ENCODE results near the gene FBXL12.
"Not testable (repeated sequence)": the region's sequence is repeated elsewhere in the genome, so short reads cannot be mapped to it uniquely, and the experiment has no call there.

The FBXL12 gene

GRCh38 chr19:9791073-9791367 lies 27.9 kb downstream of the FBXL12 start:
- not testable (repeated sequence) for DNase-seq

- not testable (repeated sequence) for DNase-seq
These were observed 29.3 kb downstream of the FBXL12 start for GRCh38 chr19:9789579-9789978.

- DNase-seq: no peak
These were observed 29.8 kb downstream of the FBXL12 start for GRCh38 chr19:9789066-9789465.

DNA sequence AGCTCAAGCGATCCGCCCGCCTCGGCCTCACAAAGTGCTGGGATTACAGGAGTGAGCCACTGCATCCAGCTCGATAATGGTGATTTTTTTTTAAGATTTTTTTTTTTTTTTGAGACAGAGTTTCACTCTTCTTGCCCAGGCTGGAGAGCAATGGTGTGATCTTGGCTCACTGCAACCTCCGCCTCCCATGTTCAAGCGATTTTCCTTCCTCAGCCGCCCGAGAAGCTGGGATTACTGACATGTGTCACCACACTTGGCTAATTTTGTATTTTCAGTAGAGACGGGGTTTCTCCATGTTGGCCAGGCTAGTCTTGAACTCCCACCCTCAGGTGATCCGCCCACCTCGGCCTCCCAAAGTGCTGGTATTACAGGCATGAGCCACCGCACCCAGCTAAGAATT lies 30.3 kb downstream of the FBXL12 start:
- DNase-seq: not testable (repeated sequence)

DNA sequence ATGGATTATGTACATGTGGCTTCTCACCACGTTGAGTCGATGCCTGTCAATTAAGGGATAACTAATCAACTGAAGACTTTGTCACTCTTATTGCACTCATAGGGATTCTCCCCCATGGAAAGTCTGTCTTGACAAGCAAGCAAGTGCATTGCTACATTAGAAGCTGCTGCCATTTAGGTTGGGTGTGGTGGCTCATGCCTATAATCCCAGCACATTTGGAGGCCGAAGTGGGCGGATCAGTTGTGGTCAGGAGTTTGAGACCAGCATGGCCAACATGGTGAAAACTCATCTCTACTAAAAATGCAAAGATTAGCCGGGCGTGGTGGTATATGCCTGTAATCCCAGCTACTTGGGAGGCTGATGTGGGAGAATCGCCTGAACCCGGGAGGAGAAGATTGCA lies 32.1 kb downstream of the FBXL12 start:
- DNase-seq: no peak

DNA sequence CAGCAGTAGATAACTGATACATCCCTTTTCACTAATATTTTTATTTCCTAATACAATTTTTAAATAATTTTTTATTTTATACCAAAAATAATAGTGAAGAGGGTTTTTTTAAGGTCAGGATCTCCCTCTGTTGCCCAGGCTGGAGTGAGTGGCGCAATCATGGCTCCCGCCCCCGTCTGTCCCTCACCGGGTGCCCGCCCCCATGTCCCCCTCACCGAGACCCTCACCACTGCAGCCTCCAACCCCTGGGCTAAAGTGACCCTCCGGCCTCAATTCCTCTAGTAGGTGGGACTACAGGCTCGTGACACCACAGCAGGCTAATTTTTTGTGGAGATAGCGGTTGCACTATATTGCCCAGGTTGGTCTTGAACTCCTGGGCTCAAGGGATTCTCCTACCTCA lies 32.5 kb downstream of the FBXL12 start:
- DNase-seq: no peak

DNA sequence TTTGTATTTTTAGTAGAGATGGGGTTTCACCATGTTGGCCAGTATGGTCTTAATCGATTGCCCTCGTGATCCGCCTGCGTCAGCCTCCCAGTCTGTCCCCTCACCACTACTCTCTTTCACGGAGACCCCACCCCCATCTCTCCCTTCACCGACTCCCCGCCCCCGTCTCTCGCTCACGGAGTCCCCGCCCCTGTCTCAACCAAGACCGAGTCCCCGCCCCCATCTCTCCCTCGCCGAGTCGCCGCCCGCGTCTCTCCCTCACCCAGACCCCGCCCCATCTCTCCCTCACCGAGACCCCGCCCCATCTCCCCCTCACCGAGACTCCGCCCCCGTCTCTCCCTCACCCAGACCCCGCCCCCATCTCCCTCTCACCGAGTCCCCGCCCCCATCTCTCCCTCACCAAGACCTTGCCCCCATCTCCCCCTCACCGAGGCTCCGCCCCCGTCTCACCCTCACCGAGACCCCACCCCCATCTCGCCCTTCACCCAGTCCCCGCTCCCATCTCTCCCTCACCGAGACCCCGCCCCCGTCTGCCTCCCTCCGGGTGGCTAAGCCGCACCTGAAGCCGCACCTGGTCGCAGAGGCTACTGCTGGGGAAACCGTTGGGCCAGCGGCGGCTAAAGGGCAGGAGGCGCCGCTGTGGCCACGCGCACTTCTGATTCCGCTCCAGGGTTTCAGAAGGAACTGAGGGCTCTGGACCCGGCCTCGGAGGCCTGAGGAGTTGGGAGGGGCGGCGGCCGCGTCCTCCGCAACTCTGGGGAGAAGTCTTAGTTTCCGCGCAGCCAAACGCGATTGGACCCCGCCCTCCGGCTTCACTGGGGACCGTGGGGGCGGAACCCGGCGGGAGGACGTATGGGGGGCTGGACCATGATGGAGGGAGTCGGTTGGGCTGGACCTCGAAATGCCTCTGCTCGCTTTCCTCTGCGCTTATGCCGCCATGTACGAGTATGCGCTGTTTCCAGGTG lies 33.2 kb downstream of the FBXL12 start:
- DNase-seq: peak; percentile 72

DNA sequence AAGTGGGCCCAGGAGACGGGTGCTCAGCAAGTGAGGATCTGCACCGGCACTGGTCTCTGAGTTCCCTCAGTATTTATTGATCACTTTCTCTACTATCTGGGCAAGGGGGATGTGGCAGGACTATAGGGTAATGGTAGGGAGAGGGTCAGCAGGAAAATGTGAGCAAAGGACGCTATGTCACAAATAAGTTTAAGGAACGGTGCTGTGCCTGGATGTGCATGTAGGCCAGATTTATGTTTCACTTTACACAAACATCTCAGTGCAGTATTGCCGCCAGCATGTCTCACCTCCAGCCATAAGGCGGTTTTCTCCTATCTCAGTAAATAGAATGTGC lies 34.7 kb downstream of the FBXL12 start:
- not testable (repeated sequence) for DNase-seq

GRCh38 chr19:9782338-9782737 lies 36.5 kb downstream of the FBXL12 start:
- DNase-seq: no peak

DNA sequence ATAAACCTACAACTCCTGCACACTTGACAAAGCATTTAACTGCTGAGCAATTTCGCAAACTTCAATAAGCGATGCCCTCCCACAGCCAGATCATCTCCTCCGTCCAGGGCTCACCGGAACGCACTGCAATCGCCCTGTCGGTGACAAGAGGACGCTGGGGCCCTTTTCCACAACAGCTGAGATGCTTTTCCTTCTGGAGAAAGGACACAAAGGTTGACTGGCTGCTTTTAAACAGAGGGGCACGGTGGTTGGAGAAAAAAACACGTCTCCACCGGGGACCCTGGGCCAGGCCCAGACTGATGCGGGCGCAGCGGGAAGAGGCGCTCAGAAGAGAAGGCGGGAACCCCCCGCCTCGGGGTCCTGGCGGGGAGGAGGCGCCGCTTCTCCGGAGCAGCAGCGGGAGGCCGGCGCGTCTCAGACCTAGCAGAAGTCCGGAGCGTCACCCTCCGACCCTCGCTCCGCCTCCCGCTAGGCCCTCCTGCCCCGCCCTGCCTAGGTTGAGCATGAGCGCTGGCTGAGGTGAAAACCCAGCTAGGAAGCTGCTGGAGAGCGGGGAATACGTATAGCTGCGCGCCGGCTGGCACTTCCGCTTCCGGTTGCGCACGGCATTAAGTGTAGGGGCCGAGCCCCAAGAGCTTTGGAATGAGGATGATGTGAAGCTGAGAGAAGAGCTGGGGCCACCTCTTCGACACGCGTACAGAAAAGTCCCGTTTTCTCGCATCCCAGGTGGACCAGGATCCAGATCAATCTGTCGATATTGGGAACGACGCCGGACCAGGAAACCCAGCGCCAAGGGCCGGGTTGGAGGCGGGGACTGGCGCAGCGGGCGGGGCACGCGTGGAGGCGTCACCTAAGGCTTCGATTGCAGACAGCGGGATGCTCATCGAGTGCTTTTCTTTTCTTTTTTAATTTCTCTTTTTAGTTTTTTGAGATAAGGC lies 50.4 kb downstream of the FBXL12 start, which contains the start of gene ZNF846:
Gene ZNF846 (minus strand): TSS at position 564 of the 938 bp plus-strand sequence. CDS start 3,788 bp downstream, outside the sequence.
- DNase-seq: peak; percentile 71
